Measurements from ENCODE around the gene ANKRD11.
"Not testable (repeated sequence)": the region's sequence is repeated elsewhere in the genome, so short reads cannot be mapped to it uniquely, and the experiment has no call there.

The ANKRD11 gene

GRCh38 chr16:89363621-89364393 is 126.6 kb downstream of the ANKRD11 start:
- DNase-seq (ENCODE audit: low spot score), result no peak

- not testable (repeated sequence) for DNase-seq (ENCODE audit: low spot score)
These were observed 127.7 kb downstream of the ANKRD11 start for GRCh38 chr16:89362540-89363223.

GRCh38 chr16:89361751-89362539 is 128.4 kb downstream of the ANKRD11 start:
- no peak for DNase-seq (ENCODE audit: low spot score)

GRCh38 chr16:89360760-89361435 is 129.5 kb downstream of the ANKRD11 start:
- no peak for DNase-seq (ENCODE audit: low spot score)

DNA sequence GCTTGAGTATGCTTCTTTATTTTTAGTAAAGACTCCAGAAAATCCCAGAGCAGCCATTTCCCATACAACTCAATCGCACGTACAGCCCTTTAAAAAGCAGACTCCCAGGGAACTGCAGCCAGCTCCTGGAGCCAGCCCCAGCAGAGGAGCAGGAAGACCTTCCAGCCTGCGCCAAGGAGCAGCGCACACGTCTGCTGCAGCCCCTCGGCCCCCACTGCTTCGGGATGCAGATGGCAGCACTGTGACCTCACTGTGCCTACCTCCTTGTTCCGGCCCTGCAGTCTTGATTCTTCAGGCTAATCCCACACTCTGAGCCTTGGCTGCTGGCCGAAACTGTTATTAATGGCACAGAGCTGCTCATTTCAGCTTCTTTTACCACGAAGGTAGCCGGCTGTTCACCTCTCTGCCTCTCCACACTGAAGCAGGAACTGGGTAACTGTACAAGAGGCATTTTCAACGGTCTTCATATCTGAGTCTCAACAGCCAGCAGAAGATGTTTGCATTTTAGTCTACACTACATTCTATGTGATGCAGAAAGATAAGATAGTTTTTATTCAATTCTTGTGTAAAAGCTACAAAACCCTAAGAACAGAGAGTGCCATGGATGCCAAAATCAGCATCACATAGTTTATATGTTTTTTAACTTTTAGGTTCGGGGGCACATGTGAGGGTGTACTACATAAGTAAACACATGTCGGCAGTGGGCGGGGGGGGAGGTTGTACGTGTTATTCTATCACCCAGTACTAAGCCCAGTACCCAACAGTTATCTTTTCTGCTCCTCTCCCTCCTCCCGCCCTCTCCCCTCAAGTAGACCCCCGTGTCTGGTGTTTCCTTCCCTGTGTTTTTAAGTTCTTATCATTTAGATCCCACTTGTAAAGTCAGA is 130.9 kb downstream of the ANKRD11 start:
- peak; percentile 89 for DNase-seq (ENCODE audit: low spot score)

GRCh38 chr16:89358030-89359005 is 132.0 kb downstream of the ANKRD11 start:
- no peak for DNase-seq (ENCODE audit: low spot score)

DNA sequence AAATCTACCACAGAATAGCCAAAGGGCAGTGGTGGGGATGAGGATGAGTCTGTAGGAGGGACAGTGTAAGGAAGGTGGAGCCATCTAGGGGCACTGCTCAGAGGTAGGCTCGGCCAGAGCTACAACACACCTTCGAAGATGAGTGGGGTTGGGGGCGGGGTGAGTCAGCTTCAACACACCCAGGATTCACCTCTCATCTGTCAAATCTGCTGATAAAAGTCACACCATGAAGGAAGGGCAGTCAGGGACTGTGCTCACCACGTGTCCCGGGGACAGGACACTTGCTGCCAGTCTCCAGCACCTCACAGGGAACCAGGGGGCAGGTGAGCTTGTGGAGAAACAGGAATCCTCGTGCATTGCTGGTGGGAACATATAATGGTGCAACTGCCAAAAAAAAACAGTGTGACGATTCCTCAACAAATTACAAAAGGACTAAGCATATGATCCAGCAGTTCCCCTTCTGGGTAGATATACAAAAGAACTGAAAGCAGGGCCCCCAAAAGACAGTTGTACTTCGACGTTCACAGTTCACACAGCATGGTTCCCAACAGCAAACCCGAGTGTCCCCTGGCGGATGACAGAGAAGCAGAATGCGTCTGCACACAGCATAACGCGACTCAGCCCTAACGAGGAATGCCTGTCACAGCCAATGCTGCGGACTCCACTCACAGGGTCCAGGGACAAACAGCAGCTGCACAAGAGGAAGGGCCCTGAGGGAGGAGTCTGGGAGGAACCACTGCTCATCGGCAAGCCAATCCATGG is 133.1 kb downstream of the ANKRD11 start:
- no peak for DNase-seq (ENCODE audit: low spot score)

DNA sequence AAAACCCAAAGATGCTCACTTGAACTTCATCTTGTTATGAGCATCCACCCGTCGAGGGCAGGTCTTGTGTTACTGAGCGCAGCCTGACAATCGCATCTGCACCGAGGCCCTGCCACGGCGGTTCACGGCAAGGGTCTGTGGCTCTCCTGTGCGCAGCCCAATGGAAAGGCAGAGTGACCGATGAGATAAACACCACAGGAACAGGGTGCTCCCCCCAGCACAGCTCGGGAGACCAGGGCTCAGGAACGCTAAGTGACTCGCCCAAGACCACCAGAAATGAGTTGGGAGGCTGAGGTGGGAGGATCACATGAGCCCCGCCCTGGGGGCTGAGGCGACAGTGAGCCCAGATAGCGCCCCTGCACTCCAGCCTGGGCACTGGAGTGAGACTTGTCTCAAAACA is 134.7 kb downstream of the ANKRD11 start:
- DNase-seq (ENCODE audit: low spot score), result no peak

DNA sequence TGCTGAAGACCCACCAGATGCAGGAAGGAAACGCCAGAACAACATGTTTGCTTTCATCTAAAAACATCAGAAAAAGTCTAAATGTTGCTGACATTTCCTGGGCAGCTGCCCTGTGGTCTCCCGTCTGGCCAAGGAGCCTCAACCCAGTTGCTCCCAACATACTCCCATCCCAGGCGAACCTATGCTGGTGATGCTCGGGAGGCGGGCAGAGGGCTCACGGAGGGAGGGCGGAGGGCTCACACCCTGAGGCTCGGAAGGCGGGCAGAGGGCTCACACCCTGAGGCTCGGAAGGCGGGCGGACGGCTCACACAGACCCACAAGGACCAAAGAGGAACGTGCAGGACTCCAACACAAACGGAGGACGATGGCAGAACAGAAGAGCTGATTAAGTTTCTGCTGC is 135.4 kb downstream of the ANKRD11 start:
- no peak for DNase-seq (ENCODE audit: low spot score)

DNA sequence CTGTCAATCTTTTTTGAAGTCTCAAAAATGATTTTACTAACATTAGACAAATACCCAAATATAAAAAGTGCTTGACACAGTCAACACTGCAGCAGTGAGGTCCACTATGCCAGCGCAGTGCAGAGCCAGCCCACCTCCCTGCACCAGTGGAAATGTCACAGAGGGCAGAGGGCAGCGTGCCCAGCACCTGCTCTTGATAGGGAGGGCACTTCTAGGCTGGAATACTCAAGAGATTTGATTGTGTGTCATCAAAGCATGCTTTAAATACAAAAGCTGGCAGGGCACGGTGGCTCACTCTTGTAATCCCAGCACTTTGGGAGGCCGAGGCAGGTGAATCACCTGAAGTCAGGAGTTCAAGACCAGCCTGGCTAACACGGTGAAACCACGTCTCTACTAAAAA is 136.0 kb downstream of the ANKRD11 start:
- no peak for DNase-seq (ENCODE audit: low spot score)

GRCh38 chr16:89352091-89352681 is 138.2 kb downstream of the ANKRD11 start:
- DNase-seq (ENCODE audit: low spot score), result no peak

DNA sequence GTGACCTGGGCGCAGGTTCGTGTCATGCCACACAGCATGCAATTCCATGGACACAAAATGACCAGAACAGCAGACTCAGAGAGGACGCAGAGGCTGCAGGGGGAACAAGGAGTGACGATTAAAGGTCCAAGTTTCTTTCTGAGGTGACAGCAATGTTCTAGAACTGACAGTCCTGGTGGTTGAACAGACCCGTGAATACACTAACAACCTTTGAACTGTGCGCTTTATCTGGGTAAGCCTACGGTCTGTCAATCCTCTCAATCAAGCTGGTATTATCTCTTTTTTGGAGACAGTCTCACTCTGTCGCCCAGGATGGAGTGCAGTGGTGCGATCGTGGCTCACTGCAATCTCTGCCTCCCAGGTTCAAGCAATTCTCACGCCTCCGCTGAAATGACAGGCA is 138.7 kb downstream of the ANKRD11 start:
- no peak for DNase-seq (ENCODE audit: low spot score)

- no peak for DNase-seq (ENCODE audit: low spot score)
These were observed 139.5 kb downstream of the ANKRD11 start for GRCh38 chr16:89350701-89351380.

DNA sequence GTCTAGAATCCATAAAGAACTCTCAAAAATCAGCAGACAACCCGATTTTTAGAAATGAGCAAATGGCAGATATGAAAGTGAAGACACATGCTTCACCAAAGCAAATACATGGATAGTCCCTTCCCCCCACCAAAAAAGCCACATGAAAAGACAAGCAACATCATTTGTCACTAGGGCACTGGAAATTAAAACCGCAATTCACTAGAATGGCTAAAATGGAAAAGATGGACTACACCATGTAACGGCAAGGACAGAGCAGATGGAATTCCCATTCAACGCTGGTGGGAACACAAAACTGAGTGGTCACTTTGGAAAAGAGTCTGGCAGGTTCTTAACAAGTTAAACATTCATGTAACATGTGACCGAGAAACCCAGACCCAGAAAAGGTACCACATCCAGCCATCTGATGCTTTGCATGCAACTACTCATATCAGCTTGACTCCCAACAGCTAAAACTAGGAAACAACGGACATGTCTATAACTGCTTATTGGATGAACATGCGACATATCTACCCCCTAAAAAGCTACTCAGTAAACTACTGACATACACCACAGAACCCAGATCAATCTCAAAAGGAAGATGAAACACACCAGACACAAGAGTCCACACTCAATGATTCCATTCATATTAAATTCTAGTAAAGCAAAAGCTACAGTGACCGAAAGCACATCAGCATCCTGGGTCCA is 140.3 kb downstream of the ANKRD11 start:
- DNase-seq (ENCODE audit: low spot score), result no peak

DNA sequence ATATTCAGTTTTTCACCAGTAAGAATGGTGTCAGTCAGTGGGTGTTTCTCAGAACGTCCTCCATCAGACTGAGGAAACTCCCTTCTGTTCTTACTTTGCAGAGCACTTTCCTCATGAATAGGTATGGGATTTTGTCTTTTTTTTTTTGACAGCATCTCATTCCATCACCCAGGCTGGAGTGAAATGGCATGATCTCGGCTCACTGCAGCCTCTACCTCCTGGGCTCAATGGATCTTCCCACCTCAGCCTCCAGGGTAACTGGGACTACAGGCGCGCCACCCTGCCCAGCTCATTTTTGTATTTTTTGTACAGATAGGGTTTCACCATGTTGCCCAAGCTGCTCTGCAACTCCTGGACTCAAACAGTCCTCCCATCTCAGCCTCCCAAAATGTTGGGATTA is 142.6 kb downstream of the ANKRD11 start:
- no peak for DNase-seq (ENCODE audit: low spot score)

DNA sequence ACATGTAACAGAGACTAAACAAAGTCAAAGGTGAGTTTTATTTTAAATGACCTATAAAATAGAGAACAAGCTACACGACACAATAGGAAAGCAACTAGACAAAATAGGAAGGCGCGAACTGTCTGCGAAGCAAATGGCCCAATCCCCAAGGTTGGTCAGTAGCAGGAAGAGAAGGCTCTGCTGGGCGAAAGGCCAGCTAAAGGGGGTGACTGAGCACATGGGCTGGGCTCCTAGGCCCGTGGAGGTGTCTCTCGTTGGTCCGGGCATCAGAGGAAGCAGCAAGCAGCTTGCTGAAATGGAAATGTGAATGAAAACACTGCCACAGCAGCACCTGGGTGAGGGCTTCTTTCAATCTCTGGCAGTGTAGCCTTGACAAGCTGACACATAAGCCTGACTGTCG is 143.5 kb downstream of the ANKRD11 start:
- no peak for DNase-seq (ENCODE audit: low spot score)

DNA sequence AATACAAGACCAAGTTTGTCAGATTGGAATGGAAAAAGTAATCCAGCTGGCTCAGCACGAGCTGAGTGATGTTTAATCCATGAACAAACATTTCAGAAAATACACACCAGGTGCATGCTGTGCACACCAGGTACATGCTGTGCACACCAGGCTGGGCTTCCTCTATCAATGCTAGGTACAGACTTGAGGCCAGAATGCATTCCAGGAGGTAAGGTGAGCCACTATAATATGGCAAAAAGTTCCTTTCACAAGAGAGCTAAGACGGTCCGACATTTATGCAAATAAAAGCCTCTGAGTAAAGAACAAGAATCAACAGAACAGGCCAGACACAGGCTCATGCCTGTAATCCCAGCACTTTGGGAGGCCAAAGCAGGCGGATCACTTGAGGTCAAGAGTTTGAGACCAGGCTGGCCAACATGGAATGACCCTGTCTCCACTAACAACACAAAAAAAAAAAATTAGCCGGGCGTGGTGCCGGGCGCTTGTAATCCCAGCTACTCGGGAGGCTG is 144.7 kb downstream of the ANKRD11 start:
- DNase-seq (ENCODE audit: low spot score), result no peak

Data from D341Med (cell line).